Melanocyte of skin (primary cell): ENCODE results near the gene NT5C1B. TPM values are rescaled to one million over a fixed set of nuclear protein-coding genes. Genes with fewer than 3 reads are reported as not detected.

Source experiments
- small RNA-seq, 2 donors: library from RNA; depleted of rRNA; stranded (forward); fragments of <200 nt; gene quantifications; one replicate each; pipeline ENCODE3, GENCODE V24; 2012
- total RNA-seq, 2 donors: library from RNA; depleted of rRNA; stranded (reverse); fragments of >200 nt; gene quantifications; 2 replicates each; pipeline ENCODE4 v1.2.3, GENCODE V29; 2012

Gene NT5C1B
- total RNA-seq: not detected

GRCh38 chr2:18589354-18589753 is at the start of gene NT5C1B:
Gene NT5C1B, minus strand, starts transcription at chr2:18589569. Its CDS starts 101 bp downstream, at chr2:18589468.

GRCh38 chr2:18560031-18560796 is 29.2 kb downstream of the NT5C1B start, which contains the start of gene RDH14:
Gene RDH14, minus strand, starts transcription at chr2:18560653. Its CDS starts 81 bp downstream, at chr2:18560572.

Small RNA genes within 50 kb of the gene (small RNA-seq; reads per million reads assigned to genes)
- 0 reads per million in 2 donors for gene RNU6-1215P

Other genes with a start within 250 kb of the NT5C1B start
- 10 to 100 TPM; 21.7 to 23.0 TPM for gene RDH14, start 28.9 kb downstream of the NT5C1B start, total RNA-seq